CD4-positive, alpha-beta T cell (primary cell): Measurements from ENCODE around the gene DIAPH1. TPM values are rescaled to one million over a fixed set of nuclear protein-coding genes. Genes with fewer than 3 reads are reported as not detected.

Source experiments
- ATAC-seq: fragments of 200-7000 bp; cut with Tn5 transposase; one replicate; pipeline ENCODE4 v1.10.0; 2022; ENCODE audit warnings: mild to moderate bottlenecking; ENCODE audit not compliant: poor library complexity
- CTCF ChIA-PET: fragments of 350-600 bp; sonication (Branson Sonifier 250); formaldehyde crosslinking; loops from one replicate; lab custom pipeline; 2021; ENCODE audit warnings: antibody characterized with exemption, inconsistent platforms; lab: Charles Lee
- POLR2A ChIA-PET: fragments of 350-600 bp; sonication (Branson Sonifier 250); formaldehyde crosslinking; loops from one replicate; lab custom pipeline; 2021; ENCODE audit warnings: antibody characterized with exemption, inconsistent platforms; lab: Charles Lee
- DNase-seq, 14 experiments: peaks; one replicate each; pipeline ENCODE4 v3.0.0-alpha.2; 2013 to 2020; ENCODE audit warnings: mixed read lengths in 2 of 14
- H3K27ac ChIP-seq, 2 donors: one replicate each; pipeline versions ENCODE4 v1.5.1 to v1.7.0; 2013; ENCODE audit warnings: low read length in 2 of 2, low read depth in 1 of 2, mild to moderate bottlenecking in 1 of 2
- H3K27me3 ChIP-seq, 2 experiments: 1 replicate in 1 of 2; 2 replicates in 1 of 2; pipeline versions ENCODE4 v1.6.1 to v1.7.0; 2013; ENCODE audit warnings: low read length in 2 of 2, control low read depth in 1 of 2, mild to moderate bottlenecking in 1 of 2, moderate library complexity in 1 of 2; ENCODE audit not compliant: insufficient read depth in 2 of 2, control insufficient read depth in 1 of 2
- H3K36me3 ChIP-seq: one replicate; pipeline ENCODE4 v1.6.1; 2013; ENCODE audit warnings: low read length, control low read depth; ENCODE audit not compliant: insufficient read depth
- H3K4me1 ChIP-seq: one replicate; pipeline ENCODE4 v1.6.1; 2013; ENCODE audit warnings: low read length, control low read depth; ENCODE audit not compliant: insufficient read depth
- H3K4me3 ChIP-seq: one replicate; pipeline ENCODE4 v1.5.1; 2013; ENCODE audit warnings: mild to moderate bottlenecking, low read length, moderate library complexity
- H3K9me3 ChIP-seq, 2 experiments: 1 replicate in 1 of 2; 2 replicates in 1 of 2; pipeline versions ENCODE4 v1.6.1 to v1.7.0; 2013; ENCODE audit warnings: low read length in 2 of 2, mild to moderate bottlenecking in 2 of 2, control low read depth in 1 of 2, moderate library complexity in 1 of 2; ENCODE audit not compliant: control insufficient read depth in 1 of 2, insufficient read depth in 1 of 2
- H3K27ac Mint-ChIP-seq: one replicate; pipeline ENCODE4 v1.8.0; 2020; ENCODE audit warnings: mixed read lengths
- H3K27me3 Mint-ChIP-seq: one replicate; pipeline ENCODE4 v1.8.0; 2021; ENCODE audit warnings: mixed read lengths
- H3K36me3 Mint-ChIP-seq: one replicate; pipeline ENCODE4 v1.8.0; 2021; ENCODE audit warnings: low read depth, mixed read lengths
- H3K4me1 Mint-ChIP-seq: one replicate; pipeline ENCODE4 v1.8.0; 2021; ENCODE audit warnings: low read depth, mixed read lengths
- H3K4me3 Mint-ChIP-seq: one replicate; pipeline ENCODE4 v1.8.0; 2020; ENCODE audit warnings: mild to moderate bottlenecking, mixed read lengths
- H3K9me3 Mint-ChIP-seq: one replicate; pipeline ENCODE4 v1.8.0; 2020; ENCODE audit warnings: mixed read lengths
- CTCF ChIP-seq: fragments of 200-600 bp; IDR thresholded peaks from one replicate; pipeline ENCODE4 v1.8.0; 2022; ENCODE audit warnings: antibody characterized with exemption, mild to moderate bottlenecking
- intact Hi-C, 2 experiments: fragments of 100-400 bp; cut with DNase I in 1 of 2; cut with micrococcal nuclease in 1 of 2; formaldehyde crosslinking; loops; one replicate each; pipeline versions ENCODE4 v1.15.1 to v1.9.0; 2023 to 2025; cut with DNase I, micrococcal nuclease
- total RNA-seq, 174 experiments: library from RNA in 2 of 174; stranded (reverse) in 2 of 174; gene quantifications; one replicate each; pipeline ENCODE4 v1.2.3 and lab custom pipeline; 2021 to 2026

DIAPH1 gene
- total RNA-seq, 2 experiments from 2014 or later, result 159 to 161 TPM

- H3K9me3 Mint-ChIP-seq, result no peaks in the 10 kb centered on the region
These were observed 36.2 kb upstream of the DIAPH1 start for GRCh38 chr5:141655020-141655419.

GRCh38 chr5:141654298-141654697 lies 35.5 kb upstream of the DIAPH1 start:
- H3K9me3 ChIP-seq, result no peaks in the 10 kb centered on the region
- Mint-ChIP-seq H3K4me3 (no peak overlapping the region), H3K9me3 (no peaks in the 10 kb centered on the region), H3K4me1 (peaks cover 32% of the 10 kb centered on the region), H3K36me3 (peaks cover 7% of the 10 kb centered on the region), H3K27ac (no peak overlapping the region), H3K27me3 (peaks cover 6% of the 10 kb centered on the region)
- CTCF ChIA-PET, result no interaction called here
- ATAC-seq (no peak), DNase-seq (peak in 1 of 14 experiments; percentile 6)
- no peaks in the 10 kb centered on the region for H3K27me3 ChIP-seq
- H3K4me1 ChIP-seq, result peaks cover 27% of the 10 kb centered on the region
- H3K4me3 ChIP-seq, result no peak overlapping the region
- POLR2A ChIA-PET, result no interaction called here
- intact Hi-C loops, result no loop called here
- no peak overlapping the region for H3K27ac ChIP-seq
- TF ChIP-seq CTCF, result no peak
- no peaks in the 10 kb centered on the region for H3K36me3 ChIP-seq

More at GRCh38 chr5:141655020-141655419, 36.2 kb upstream of the DIAPH1 start:
- peaks cover 27% of the 10 kb centered on the region for H3K4me1 Mint-ChIP-seq
- Histone ChIP-seq H3K9me3 (peaks cover 0 to 5% of the 10 kb centered on the region in 2 experiments), H3K27ac (no peak overlapping the region), H3K4me3 (no peak overlapping the region), H3K27me3 (no peaks in the 10 kb centered on the region), H3K4me1 (peaks cover 21% of the 10 kb centered on the region), H3K36me3 (no peaks in the 10 kb centered on the region)
- no peak overlapping the region for H3K4me3 Mint-ChIP-seq
- ATAC-seq (no peak), DNase-seq (peak in 1 of 14 experiments; percentile 7)
- peaks cover 6% of the 10 kb centered on the region for H3K27me3 Mint-ChIP-seq
- ChIA-PET POLR2A (no interaction called here), CTCF (no interaction called here)
- intact Hi-C loops, result no loop called here
- H3K36me3 Mint-ChIP-seq, result peaks cover 2% of the 10 kb centered on the region
- TF ChIP-seq CTCF, result no peak
- H3K27ac Mint-ChIP-seq, result no peak overlapping the region

- peak overlapping the region; percentile 86 for H3K4me3 ChIP-seq
- no peaks in the 10 kb centered on the region for H3K27me3 ChIP-seq
- peaks cover 16% of the 10 kb centered on the region for H3K36me3 ChIP-seq
- Mint-ChIP-seq H3K9me3 (no peaks in the 10 kb centered on the region), H3K27ac (peak overlapping the region; percentile 54), H3K27me3 (peaks cover 6% of the 10 kb centered on the region), H3K4me1 (peaks cover 38% of the 10 kb centered on the region), H3K4me3 (peak overlapping the region; percentile 86), H3K36me3 (peaks cover 23% of the 10 kb centered on the region)
- ChIA-PET CTCF (interaction anchor here (0.9 to 1.8 kb wide), 5 partner anchors 9 to 88 kb away, joined by 3 to 6 read pairs (median 4); partner anchors contain the start of gene DIAPH1), POLR2A (interaction anchor here (1.1 to 2.4 kb wide), 14 partner anchors 9 to 317 kb away, joined by 3 to 73 read pairs (median 9); partner anchors contain the start of genes ARAP3, DELE1, DIAPH1 and HDAC3)
- DNase-seq (no peak), ATAC-seq (no peak)
- TF ChIP-seq CTCF, result no peak
- peak overlapping the region; percentile 26 to 83 for H3K27ac ChIP-seq
- peaks cover 28% of the 10 kb centered on the region for H3K4me1 ChIP-seq
- no peaks in the 10 kb centered on the region for H3K9me3 ChIP-seq
- intact Hi-C loops, result no loop called here
These were observed 32.9 kb upstream of the DIAPH1 start for GRCh38 chr5:141651728-141652105.
